Endothelial cell of umbilical vein (primary cell): ENCODE data around the gene NUDT14. TPM values are rescaled to one million over a fixed set of nuclear protein-coding genes. Genes with fewer than 3 reads are reported as not detected.

Experiments
- BruUV-seq: library from RNA; stranded (reverse); fragments of 400-500 nt; replicated peaks from 2 replicates; lab custom pipeline; 2021; lab: Mats Ljungman, UMichigan
- CTCF ChIA-PET: fragments of 300-600, 350-600 bp; sonication (Branson Sonifier 250); formaldehyde crosslinking; loops from one replicate; lab custom pipeline; 2021; ENCODE audit warnings: antibody characterized with exemption, inconsistent platforms; lab: Charles Lee
- POLR2A ChIA-PET: fragments of 300-600, 350-600 bp; sonication (Branson Sonifier 250); formaldehyde crosslinking; loops from one replicate; lab custom pipeline; 2021; ENCODE audit warnings: antibody characterized with exemption, inconsistent platforms; lab: Charles Lee
- DNase-seq: peaks from one replicate; pipeline ENCODE4 v3.0.0-alpha.2; 2011; ENCODE audit warnings: low read depth, low spot score
- FAIRE-seq: peaks from 2 replicates; lab custom pipeline; 2011; peaks lifted over from hg19 to GRCh38; lab: Jason Lieb, UNC
- H2AFZ ChIP-seq: 2 replicates; pipeline ENCODE4 v1.6.0; 2012; ENCODE audit warnings: low read depth, low read length, control low read depth, inconsistent platforms
- H3K27ac ChIP-seq: 2 replicates; pipeline ENCODE4 v1.5.1; 2011; ENCODE audit warnings: low read depth, mild to moderate bottlenecking, control low read depth, low read length, moderate library complexity; ENCODE audit not compliant: insufficient read depth
- H3K27me3 ChIP-seq, 2 experiments: 2 replicates each; pipeline versions ENCODE4 v1.6.0 to v1.6.1; 2011; ENCODE audit warnings: low read length in 2 of 2, mixed read lengths in 1 of 2; ENCODE audit not compliant: control insufficient read depth in 2 of 2, insufficient read depth in 2 of 2
- H3K36me3 ChIP-seq, 2 experiments: 2 replicates in 1 of 2; 3 replicates in 1 of 2; pipeline ENCODE4 v1.5.1; 2011; ENCODE audit warnings: low read length in 2 of 2, mild to moderate bottlenecking in 1 of 2, moderate library complexity in 1 of 2; ENCODE audit not compliant: control insufficient read depth in 2 of 2, insufficient read depth in 2 of 2; ENCODE audit errors: extremely low read depth in 1 of 2
- H3K4me1 ChIP-seq: 3 replicates; pipeline ENCODE4 v1.5.1; 2011; ENCODE audit warnings: mild to moderate bottlenecking, low read length; ENCODE audit not compliant: control insufficient read depth, insufficient read depth; ENCODE audit errors: extremely low read depth
- H3K4me2 ChIP-seq: 2 replicates; pipeline ENCODE4 v1.6.1; 2011; ENCODE audit warnings: low read length, control low read depth, mixed read lengths; ENCODE audit not compliant: insufficient read depth
- H3K4me3 ChIP-seq, 3 experiments: fragments of 200-600 bp in 1 of 3; sonication (generic), shearing (Covaris generic) in 1 of 3; replicated peaks in 1 of 3; 2 replicates each; pipeline ENCODE4 v1.5.1; 2011 to 2016; ENCODE audit warnings: control low read depth in 3 of 3, low read length in 3 of 3, mild to moderate bottlenecking in 2 of 3, inconsistent platforms in 1 of 3, low read depth in 1 of 3, moderate library complexity in 1 of 3; ENCODE audit not compliant: insufficient read depth in 1 of 3
- H3K79me2 ChIP-seq: 2 replicates; pipeline ENCODE4 v1.6.0; 2012; ENCODE audit warnings: low read length, inconsistent platforms; ENCODE audit not compliant: control insufficient read depth, insufficient read depth
- H3K9ac ChIP-seq: replicated peaks from 2 replicates; pipeline ENCODE3; 2011; ENCODE audit warnings: low read length, control low read depth; ENCODE audit not compliant: insufficient read depth; ENCODE audit errors: extremely low read depth
- H3K9me1 ChIP-seq: replicated peaks from 3 replicates; pipeline ENCODE4 v1.6.0; 2011; ENCODE audit warnings: mild to moderate bottlenecking, low read length; ENCODE audit not compliant: control insufficient read depth, insufficient read depth; ENCODE audit errors: extremely low read depth
- H3K9me3 ChIP-seq: replicated peaks from 2 replicates; pipeline ENCODE4 v1.5.1; 2012; ENCODE audit warnings: low read length, inconsistent platforms; ENCODE audit not compliant: control insufficient read depth, insufficient read depth
- H4K20me1 ChIP-seq: replicated peaks from 2 replicates; pipeline ENCODE3; 2011; ENCODE audit warnings: mild to moderate bottlenecking, low read length; ENCODE audit not compliant: control insufficient read depth, insufficient read depth; ENCODE audit errors: extremely low read depth
- CTCF ChIP-seq, 2 donors: IDR thresholded peaks; 1 replicate in 1 of 2; 2 replicates in 1 of 2; pipeline ENCODE4 v1.5.1; 2011; ENCODE audit warnings: low read length in 2 of 2, mild to moderate bottlenecking in 2 of 2, moderate library complexity in 2 of 2, control low read depth in 1 of 2, inconsistent platforms in 1 of 2, low read depth in 1 of 2; ENCODE audit not compliant: insufficient read depth in 1 of 2; ENCODE audit errors: extremely low read depth in 1 of 2
- EZH2 ChIP-seq: IDR thresholded peaks from 2 replicates; pipeline ENCODE4 v1.6.1; 2012; ENCODE audit warnings: borderline replicate concordance, low read depth, mild to moderate bottlenecking, moderate library complexity, low read length, inconsistent platforms; ENCODE audit not compliant: severe bottlenecking
- FOS ChIP-seq: IDR thresholded peaks from 2 replicates; pipeline ENCODE4 v1.6.1; 2011; ENCODE audit warnings: mild to moderate bottlenecking, low read length, moderate library complexity, borderline replicate concordance; ENCODE audit not compliant: insufficient read depth
- GATA2 ChIP-seq: IDR thresholded peaks from 2 replicates; pipeline ENCODE4 v1.7.0; 2011; ENCODE audit warnings: low read depth, mild to moderate bottlenecking, moderate library complexity, mixed read lengths, low read length; ENCODE audit not compliant: insufficient read length, insufficient read depth
- JUN ChIP-seq: IDR thresholded peaks from 2 replicates; pipeline ENCODE4 v1.6.1; 2011; ENCODE audit warnings: borderline replicate concordance, low read depth; ENCODE audit not compliant: insufficient read length, insufficient read depth
- MAX ChIP-seq: IDR thresholded peaks from 2 replicates; pipeline ENCODE4 v1.6.1; 2011; ENCODE audit not compliant: insufficient read depth, insufficient read length
- MYC ChIP-seq: IDR thresholded peaks from one replicate; pipeline ENCODE4 v1.6.1; 2011; ENCODE audit warnings: mild to moderate bottlenecking, low read depth, low read length
- POLR2A ChIP-seq: IDR thresholded peaks from 2 replicates; pipeline ENCODE4 v1.6.1; 2012; ENCODE audit warnings: low read depth, mild to moderate bottlenecking, control low read depth, low read length
- POLR2AphosphoS5 ChIP-seq: IDR thresholded peaks from 2 replicates; pipeline ENCODE4 v1.6.1; 2012; ENCODE audit warnings: low read depth, mild to moderate bottlenecking, control low read depth, low read length, moderate library complexity; ENCODE audit not compliant: insufficient read depth
- dilution Hi-C: fragments of 300-500 bp; cut with MboI; formaldehyde crosslinking; loops from one replicate; pipeline ENCODE4 v1.15.0; 2019; ENCODE audit warnings: low sequenced_read_pairs; ENCODE audit not compliant: extremely low pct_ligation_motif_present
- intact Hi-C: fragments of 100-400 bp; cut with micrococcal nuclease; formaldehyde crosslinking; loops from one replicate; pipeline ENCODE4 v1.10.0; 2022
- polyA plus RNA-seq, 4 experiments: library from polyadenylated mRNA; depleted of rRNA in 3 of 4; stranded (reverse) in 3 of 4; unstranded in 1 of 4; fragments of >200 nt; gene quantifications; 2 replicates each; pipeline versions ENCODE4 v1.2.1 to v1.2.3, GENCODE V29; 2011 to 2012; ENCODE audit warnings: missing spikeins in 1 of 4
- total RNA-seq: library from RNA; stranded (reverse); gene quantifications from 2 replicates; pipeline ENCODE4 v1.2.3, GENCODE V29; 2021

The NUDT14 gene
- total and polyA plus RNA-seq, 2 donors (not counting 3 experiments of a cell fraction or from before 2014, with no cell fraction given) = 97.7 to 103 TPM

GRCh38 chr14:105211086-105211757 is 30.1 kb upstream of the NUDT14 start:
- intact Hi-C loops = no loop called here
- Histone ChIP-seq H3K9me1 (no peaks in the 10 kb centered on the region), H3K27me3 (no peaks in the 10 kb centered on the region), H3K27ac (no peak overlapping the region), H3K4me2 (no peak overlapping the region), H3K4me3 (no peak overlapping the region), H3K9me3 (no peaks in the 10 kb centered on the region), H4K20me1 (no peaks in the 10 kb centered on the region), H3K36me3 (peaks cover 0 to 16% of the 10 kb centered on the region in 2 experiments), H2AFZ (no peak overlapping the region), H3K9ac (no peak overlapping the region), H3K4me1 (no peaks in the 10 kb centered on the region), H3K79me2 (no peaks in the 10 kb centered on the region)
- POLR2A ChIA-PET = no interaction called here
- dilution Hi-C loops = no loop called here
- no TSS peak for BruUV-seq
- CTCF ChIA-PET = interaction anchor here (0.6 kb wide), 1 partner anchor 125 kb away, joined by 3 read pairs; no protein-coding TSS in a partner anchor
- TF ChIP-seq CTCF (IDR thresholded peaks at IDR 0.05; ENCODE audit: extremely low read depth in 1 of 2, insufficient read depth in 1 of 2, low read depth in 1 of 2, low read length in 2 of 2) (no peak), POLR2A (no peak), MAX (no peak), MYC (no peak), GATA2 (no peak), EZH2 (no peak), POLR2AphosphoS5 (no peak), FOS (no peak), JUN (no peak)
- DNase-seq (no peak), FAIRE-seq (no peak)
